NT2/D1 (cell line): ENCODE results near the gene AUH.

ENCODE experiments used
- SUZ12 ChIP-seq: IDR thresholded peaks from 2 replicates; pipeline ENCODE4 v1.6.1; 2011; ENCODE audit not compliant: insufficient read length, insufficient read depth; ENCODE audit errors: extremely low read depth
- YY1 ChIP-seq: IDR thresholded peaks from 2 replicates; pipeline ENCODE4 v1.6.1; 2011; ENCODE audit not compliant: insufficient read length, insufficient read depth
- ZNF274 ChIP-seq: IDR thresholded peaks from 2 replicates; pipeline ENCODE4 v1.6.1; 2011; ENCODE audit warnings: mild to moderate bottlenecking, low read depth, low read length

GRCh38 chr9:91306296-91306630 is 55.5 kb downstream of the AUH start:
- TF ChIP-seq YY1 (no peak), SUZ12 (no peak), ZNF274 (no peak)
